RWPE1 (cell line): ENCODE results near the gene UBAP1L.
"Not testable (repeated sequence)": the region's sequence is repeated elsewhere in the genome, so short reads cannot be mapped to it uniquely, and the experiment has no call there.

Experiments
- CTCF ChIA-PET: fragments of 350-600 bp; sonication (Branson Sonifier 250); formaldehyde crosslinking; extraction: SDS; loops from one replicate; lab custom pipeline; 2021; lab: Yijun Ruan, JAX
- POLR2A ChIA-PET: fragments of 400-600 bp; formaldehyde crosslinking; extraction: SDS; loops from one replicate; lab custom pipeline; 2020; ENCODE audit warnings: antibody characterized with exemption; ENCODE audit not compliant: low non-redundant PET; lab: Yijun Ruan, JAX
- DNase-seq: peaks from one replicate; pipeline ENCODE4 v3.0.0; 2012; ENCODE audit warnings: low spot score
- H3K27ac ChIP-seq: fragments of 450-650 bp; 2 replicates; pipeline ENCODE4 v1.5.1; 2017
- TF ChIP-seq, protein P1 (sequence below): fragments of 450-650 bp; conservative IDR thresholded peaks from 2 replicates; pipeline ENCODE4 v1.5.1; 2017; ENCODE audit warnings: low read depth, mild to moderate bottlenecking

The UBAP1L gene

GRCh38 chr15:65106011-65106590 lies 8.9 kb downstream of the UBAP1L start:
- TF ChIP-seq, protein P1, sequence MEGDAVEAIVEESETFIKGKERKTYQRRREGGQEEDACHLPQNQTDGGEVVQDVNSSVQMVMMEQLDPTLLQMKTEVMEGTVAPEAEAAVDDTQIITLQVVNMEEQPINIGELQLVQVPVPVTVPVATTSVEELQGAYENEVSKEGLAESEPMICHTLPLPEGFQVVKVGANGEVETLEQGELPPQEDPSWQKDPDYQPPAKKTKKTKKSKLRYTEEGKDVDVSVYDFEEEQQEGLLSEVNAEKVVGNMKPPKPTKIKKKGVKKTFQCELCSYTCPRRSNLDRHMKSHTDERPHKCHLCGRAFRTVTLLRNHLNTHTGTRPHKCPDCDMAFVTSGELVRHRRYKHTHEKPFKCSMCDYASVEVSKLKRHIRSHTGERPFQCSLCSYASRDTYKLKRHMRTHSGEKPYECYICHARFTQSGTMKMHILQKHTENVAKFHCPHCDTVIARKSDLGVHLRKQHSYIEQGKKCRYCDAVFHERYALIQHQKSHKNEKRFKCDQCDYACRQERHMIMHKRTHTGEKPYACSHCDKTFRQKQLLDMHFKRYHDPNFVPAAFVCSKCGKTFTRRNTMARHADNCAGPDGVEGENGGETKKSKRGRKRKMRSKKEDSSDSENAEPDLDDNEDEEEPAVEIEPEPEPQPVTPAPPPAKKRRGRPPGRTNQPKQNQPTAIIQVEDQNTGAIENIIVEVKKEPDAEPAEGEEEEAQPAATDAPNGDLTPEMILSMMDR, result no peak
- DNase-seq, result no peak
- H3K27ac ChIP-seq, result no peak overlapping the region
- ChIA-PET CTCF (interaction anchor here (0.7 kb wide), 1 partner anchor 52 kb away, joined by 4 read pairs; no protein-coding TSS in a partner anchor), POLR2A (no interaction called here)

- TF ChIP-seq, protein P1, result no peak
- DNase-seq, result no peak
- ChIA-PET CTCF (no interaction called here), POLR2A (no interaction called here)
- H3K27ac ChIP-seq, result no peak overlapping the region
These were observed 10.0 kb downstream of the UBAP1L start for GRCh38 chr15:65105038-65105437.

- CTCF ChIA-PET, result interaction anchor here (0.6 to 1.7 kb wide), 3 partner anchors 58 to 221 kb away, joined by 3 to 5 read pairs (median 4); partner anchors contain the start of gene SLC51B
- H3K27ac ChIP-seq, result no peak overlapping the region
- POLR2A ChIA-PET, result no interaction called here
These were observed 12.1 kb downstream of the UBAP1L start for GRCh38 chr15:65102912-65103311.

GRCh38 chr15:65101891-65102708 lies 12.9 kb downstream of the UBAP1L start:
- no peak for DNase-seq
- TF ChIP-seq, protein P1, result no peak
- ChIA-PET CTCF (interaction anchor here (0.6 to 2.5 kb wide), 6 partner anchors 8 to 1068 kb away, joined by 3 to 6 read pairs (median 4); no protein-coding TSS in a partner anchor), POLR2A (no interaction called here)
- no peak overlapping the region for H3K27ac ChIP-seq

More at GRCh38 chr15:65102912-65103311, 12.1 kb downstream of the UBAP1L start:
- DNase-seq, result no peak
- TF ChIP-seq, protein P1, result no peak

DNA sequence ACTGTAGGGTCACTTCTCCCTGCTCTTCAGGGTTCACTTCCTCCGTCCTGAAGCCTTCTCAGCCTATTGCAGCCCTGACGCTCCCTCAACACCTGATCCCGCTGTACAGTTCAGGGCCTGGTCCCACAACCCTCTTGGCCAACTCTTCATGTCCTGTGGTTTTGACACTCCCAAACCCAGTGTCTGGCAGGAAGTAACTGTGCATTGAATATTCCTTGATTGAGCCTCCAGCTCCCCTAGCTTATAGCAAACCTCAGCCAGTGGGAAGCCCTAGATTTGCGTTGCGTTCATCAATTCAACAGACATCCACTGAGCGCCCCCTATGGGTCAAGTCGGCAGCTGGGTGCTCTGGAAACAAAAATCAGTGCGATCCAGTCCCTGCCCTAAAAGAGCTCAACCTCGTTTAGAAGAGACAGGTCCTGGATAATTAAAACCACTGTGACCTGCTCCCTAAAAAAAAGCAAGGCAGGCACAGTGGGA lies 13.5 kb downstream of the UBAP1L start:
- peak; percentile 20 for DNase-seq
- TF ChIP-seq, protein P1, result peak; percentile 59
- H3K27ac ChIP-seq, result no peak overlapping the region
- CTCF ChIA-PET, result interaction anchor here (0.5 to 2.5 kb wide), 8 partner anchors 9 to 1068 kb away, joined by 3 to 6 read pairs (median 4); no protein-coding TSS in a partner anchor
- POLR2A ChIA-PET, result no interaction called here

GRCh38 chr15:65100442-65100841 lies 14.6 kb downstream of the UBAP1L start:
- H3K27ac ChIP-seq, result no peak overlapping the region
- TF ChIP-seq, protein P1, result no peak
- ChIA-PET CTCF (interaction anchor here (2.5 kb wide), 1 partner anchor 10 kb away, joined by 6 read pairs; no protein-coding TSS in a partner anchor), POLR2A (no interaction called here)
- no peak for DNase-seq

GRCh38 chr15:65099801-65100200 lies 15.2 kb downstream of the UBAP1L start:
- CTCF ChIA-PET, DNase-seq, H3K27ac ChIP-seq, POLR2A ChIA-PET: not testable (repeated sequence)
